H1 (cell line): ENCODE data around the gene METTL22. TPM values are rescaled to one million over a fixed set of nuclear protein-coding genes. Genes with fewer than 3 reads are reported as not detected.

Experiments used
- CTCF ChIA-PET: fragments of 300-600 bp; sonication (Branson Sonifier 250); formaldehyde crosslinking; loops from one replicate; lab custom pipeline; 2021; ENCODE audit not compliant: partially characterized antibody; lab: Charles Lee
- POLR2A ChIA-PET: fragments of 300-600 bp; sonication (Branson Sonifier 250); formaldehyde crosslinking; loops from one replicate; lab custom pipeline; 2021; ENCODE audit warnings: inconsistent platforms; ENCODE audit not compliant: partially characterized antibody; lab: Charles Lee
- DNase-seq, 2 experiments: peaks; one replicate each; pipeline versions ENCODE4 v3.0.0 to v3.0.0-alpha.2; 2010 to 2022; ENCODE audit warnings: low spot score in 2 of 2, low read depth in 1 of 2, mixed read lengths in 1 of 2
- FAIRE-seq: peaks from 2 replicates; lab custom pipeline; 2011; peaks lifted over from hg19 to GRCh38; lab: Jason Lieb, UNC
- H2AFZ ChIP-seq: 2 replicates; pipeline ENCODE4 v1.8.1; 2012; ENCODE audit warnings: low read length, inconsistent platforms
- H2AK5ac ChIP-seq: 2 replicates; pipeline ENCODE4 v1.6.1; 2013; ENCODE audit warnings: low read depth, low read length
- H2BK120ac ChIP-seq: replicated peaks from 2 replicates; pipeline ENCODE3; 2013; ENCODE audit warnings: low read depth, low read length, inconsistent platforms
- H2BK12ac ChIP-seq: 2 replicates; pipeline ENCODE4 v1.6.1; 2013; ENCODE audit warnings: low read depth, low read length
- H2BK15ac ChIP-seq: 2 replicates; pipeline ENCODE4 v1.6.1; 2013; ENCODE audit warnings: low read length
- H2BK20ac ChIP-seq: 2 replicates; pipeline ENCODE4 v1.6.1; 2013; ENCODE audit warnings: low read length
- H2BK5ac ChIP-seq: 2 replicates; pipeline ENCODE4 v1.6.1; 2013; ENCODE audit warnings: low read depth, low read length
- H3K14ac ChIP-seq: 2 replicates; pipeline ENCODE4 v1.6.1; 2013; ENCODE audit warnings: inconsistent platforms; ENCODE audit not compliant: insufficient read length
- H3K18ac ChIP-seq: 2 replicates; pipeline ENCODE4 v1.6.1; 2013; ENCODE audit warnings: low read length; ENCODE audit errors: extremely low read depth
- H3K23ac ChIP-seq: 2 replicates; pipeline ENCODE4 v1.6.1; 2013; ENCODE audit warnings: inconsistent platforms; ENCODE audit not compliant: insufficient read length
- H3K23me2 ChIP-seq: 2 replicates; pipeline ENCODE4 v1.6.1; 2013; ENCODE audit warnings: low read depth, low read length
- H3K27ac ChIP-seq: 2 replicates; pipeline ENCODE4 v1.6.1; 2011; ENCODE audit warnings: low read depth, low read length, inconsistent platforms
- H3K27me3 ChIP-seq, 4 experiments: replicated peaks in 1 of 4; 1 replicate in 1 of 4; 2 replicates in 3 of 4; pipeline versions ENCODE4 v1.6.1 to v1.8.1; 2011 to 2013; ENCODE audit warnings: low read length in 3 of 4, mild to moderate bottlenecking in 3 of 4, inconsistent platforms in 2 of 4, mixed read lengths in 2 of 4, moderate library complexity in 1 of 4; ENCODE audit not compliant: control insufficient read depth in 3 of 4, insufficient read depth in 3 of 4; ENCODE audit errors: extremely low read depth in 1 of 4
- H3K36me3 ChIP-seq, 4 experiments: 2 replicates each; pipeline versions ENCODE4 v1.6.1 to v1.8.1; 2011 to 2013; ENCODE audit warnings: mild to moderate bottlenecking in 4 of 4, low read length in 3 of 4, moderate library complexity in 2 of 4, control low read depth in 1 of 4, inconsistent platforms in 1 of 4; ENCODE audit not compliant: insufficient read depth in 4 of 4, control insufficient read depth in 2 of 4
- H3K4ac ChIP-seq: replicated peaks from 2 replicates; pipeline ENCODE3; 2013; ENCODE audit warnings: low read length, low read depth, mixed read lengths, inconsistent platforms; ENCODE audit not compliant: insufficient read length
- H3K4me1 ChIP-seq, 4 experiments: replicated peaks in 1 of 4; 1 replicate in 1 of 4; 2 replicates in 3 of 4; pipeline versions ENCODE4 v1.6.1 to v1.8.1; 2011 to 2013; ENCODE audit warnings: low read length in 3 of 4, inconsistent platforms in 2 of 4, mixed read lengths in 1 of 4; ENCODE audit not compliant: insufficient read depth in 4 of 4, control insufficient read depth in 3 of 4
- H3K4me2 ChIP-seq, 2 experiments: 2 replicates each; pipeline versions ENCODE4 v1.6.1 to v1.8.1; 2011 to 2013; ENCODE audit warnings: low read depth in 2 of 2, low read length in 2 of 2, control low read depth in 1 of 2, inconsistent platforms in 1 of 2, mild to moderate bottlenecking in 1 of 2; ENCODE audit not compliant: insufficient read depth in 1 of 2
- H3K4me3 ChIP-seq, 4 experiments: fragments of 200-600, 300-600 bp in 1 of 4; sonication (generic), shearing (Covaris generic), sonication (Bioruptor Twin) in 1 of 4; 2 replicates each; pipeline versions ENCODE4 v1.5.1 to v1.8.1; 2011 to 2016; ENCODE audit warnings: low read length in 4 of 4, low read depth in 3 of 4, control low read depth in 2 of 4, inconsistent platforms in 2 of 4, mild to moderate bottlenecking in 2 of 4, mixed read lengths in 1 of 4, moderate library complexity in 1 of 4; ENCODE audit not compliant: insufficient read depth in 2 of 4; ENCODE audit errors: extremely low read depth in 1 of 4
- H3K56ac ChIP-seq: replicated peaks from 2 replicates; pipeline ENCODE3; 2013; ENCODE audit warnings: low read depth, mild to moderate bottlenecking, mixed read lengths, low read length, inconsistent platforms; ENCODE audit not compliant: insufficient read length
- H3K79me1 ChIP-seq: 2 replicates; pipeline ENCODE4 v1.6.1; 2013; ENCODE audit warnings: low read depth, low read length, control low read depth
- H3K79me2 ChIP-seq, 2 experiments: 2 replicates each; pipeline versions ENCODE4 v1.6.1 to v1.8.1; 2012 to 2013; ENCODE audit warnings: low read length in 2 of 2, mild to moderate bottlenecking in 2 of 2, inconsistent platforms in 1 of 2; ENCODE audit not compliant: insufficient read depth in 2 of 2, control insufficient read depth in 1 of 2
- H3K9ac ChIP-seq, 4 experiments: replicated peaks in 1 of 4; 1 replicate in 1 of 4; 2 replicates in 3 of 4; pipeline versions ENCODE4 v1.6.1 to v1.8.1; 2011 to 2013; ENCODE audit warnings: low read depth in 3 of 4, low read length in 3 of 4, control low read depth in 2 of 4, mild to moderate bottlenecking in 2 of 4, moderate library complexity in 2 of 4, inconsistent platforms in 1 of 4; ENCODE audit errors: extremely low read depth in 1 of 4
- H3K9me3 ChIP-seq, 2 experiments: 2 replicates each; pipeline versions ENCODE4 v1.6.1 to v1.8.1; 2012 to 2013; ENCODE audit warnings: mild to moderate bottlenecking in 2 of 2, moderate library complexity in 2 of 2, control low read depth in 1 of 2, inconsistent platforms in 1 of 2, low read depth in 1 of 2, low read length in 1 of 2, mixed read lengths in 1 of 2; ENCODE audit not compliant: insufficient read depth in 2 of 2
- H4K20me1 ChIP-seq, 2 experiments: replicated peaks in 1 of 2; 2 replicates each; pipeline versions ENCODE3 to v1.8.1; 2011 to 2013; ENCODE audit warnings: inconsistent platforms in 2 of 2, low read length in 2 of 2, mild to moderate bottlenecking in 1 of 2; ENCODE audit not compliant: insufficient read depth in 2 of 2, control insufficient read depth in 1 of 2
- H4K5ac ChIP-seq: 2 replicates; pipeline ENCODE4 v1.6.1; 2013; ENCODE audit warnings: low read length, low read depth, mixed read lengths, inconsistent platforms; ENCODE audit not compliant: insufficient read length
- H4K8ac ChIP-seq: 2 replicates; pipeline ENCODE4 v1.8.0; 2013; ENCODE audit warnings: mild to moderate bottlenecking, moderate library complexity, low read length, inconsistent platforms; ENCODE audit not compliant: insufficient read depth; ENCODE audit errors: extremely low read depth
- H4K91ac ChIP-seq: replicated peaks from 2 replicates; pipeline ENCODE3; 2013; ENCODE audit warnings: low read length, mixed read lengths, inconsistent platforms; ENCODE audit not compliant: insufficient read length
- ATF2 ChIP-seq: IDR thresholded peaks from 2 replicates; pipeline ENCODE4 v1.6.1; 2012; ENCODE audit warnings: low read length, inconsistent platforms
- BRCA1 ChIP-seq: IDR thresholded peaks from 2 replicates; pipeline ENCODE4 v1.6.1; 2012; ENCODE audit warnings: low read depth, low read length, improper control_type of control experiment
- EP300 ChIP-seq, 2 experiments: IDR thresholded peaks; 1 replicate in 1 of 2; 2 replicates in 1 of 2; pipeline ENCODE4 v1.6.1; 2011 to 2012; ENCODE audit warnings: low read depth in 2 of 2, low read length in 2 of 2, mild to moderate bottlenecking in 2 of 2, borderline replicate concordance in 1 of 2, inconsistent platforms in 1 of 2, moderate library complexity in 1 of 2
- GTF2F1 ChIP-seq: IDR thresholded peaks from 2 replicates; pipeline ENCODE4 v1.6.1; 2012; ENCODE audit warnings: low read depth, low read length, improper control_type of control experiment, borderline replicate concordance
- HDAC6 ChIP-seq: IDR thresholded peaks from one replicate; pipeline ENCODE4 v1.7.1; 2012; ENCODE audit warnings: low read depth, mild to moderate bottlenecking, inconsistent platforms, low read length, moderate library complexity
- JUN ChIP-seq: IDR thresholded peaks from 2 replicates; pipeline ENCODE4 v1.6.1; 2011; ENCODE audit warnings: low read depth, mild to moderate bottlenecking, improper control_type of control experiment, low read length
- RXRA ChIP-seq: IDR thresholded peaks from 2 replicates; pipeline ENCODE4 v1.6.1; 2011; ENCODE audit warnings: low read depth, mild to moderate bottlenecking, low read length, moderate library complexity; ENCODE audit not compliant: insufficient read depth
- SIX5 ChIP-seq: IDR thresholded peaks from 2 replicates; pipeline ENCODE4 v1.6.1; 2011; ENCODE audit warnings: mild to moderate bottlenecking, low read depth, low read length
- SP4 ChIP-seq: IDR thresholded peaks from 2 replicates; pipeline ENCODE4 v1.6.1; 2012; ENCODE audit warnings: low read length, inconsistent platforms
- TCF12 ChIP-seq: IDR thresholded peaks from 2 replicates; pipeline ENCODE4 v1.6.1; 2011; ENCODE audit warnings: low read depth, mild to moderate bottlenecking, low read length
- TEAD4 ChIP-seq: IDR thresholded peaks from 2 replicates; pipeline ENCODE4 v1.6.1; 2012; ENCODE audit warnings: low read depth, low read length, inconsistent platforms, mixed read lengths
- WGBS, 2 experiments: shearing (Covaris generic) in 1 of 2; methylation state at CpG; one replicate each; pipeline versions ENCODE4 v1.1.6 to v1.1.7; 2013 to 2015; ENCODE audit warnings: low lambda C conversion rate in 2 of 2, mixed read lengths in 2 of 2, inconsistent platforms in 1 of 2, low coverage in 1 of 2, missing lambda C conversion rate in 1 of 2; ENCODE audit not compliant: insufficient replicate concordance in 2 of 2, insufficient coverage in 1 of 2, insufficient read length in 1 of 2; ENCODE audit errors: extremely low coverage in 1 of 2, missing lambda C conversion rate in 1 of 2; 5-methylcytosine and 5-hydroxymethylcytosine counted together
- polyA plus RNA-seq, 7 experiments: library from polyadenylated mRNA; depleted of rRNA in 3 of 7; stranded (reverse) in 5 of 7; unstranded in 2 of 7; fragments of >200 nt in 5 of 7; fragments of 200-250 nt in 2 of 7; gene quantifications; 1 replicate in 5 of 7; 2 replicates in 1 of 7; 4 replicates in 1 of 7; pipeline versions ENCODE4 v1.2.1 to v1.2.3, GENCODE V29; 2011 to 2013; ENCODE audit warnings: missing spikeins in 2 of 7, mixed read lengths in 2 of 7
- total RNA-seq: library from RNA; stranded (reverse); fragmentation: NEBNext Ultra II Directional; extraction: Animal tissue kit (Norgen Biotek cat#: 25700); gene quantifications from 2 replicates; pipeline ENCODE4 v1.2.1, GENCODE V29; 2021

The METTL22 gene
- total and polyA plus RNA-seq, 2 of the 8 experiments (the other 6 are each of a cell fraction or from before 2014, with no cell fraction given), result 56.7 to 85.2 TPM

- ChIA-PET POLR2A (no interaction called here), CTCF (interaction anchor here (12.6 kb wide), 1 partner anchor 51 kb away, joined by 416 read pairs; the partner anchor contains the start of gene METTL22)
- H4K5ac ChIP-seq, result no peak overlapping the region
- H3K18ac ChIP-seq, result no peak overlapping the region
- H2BK5ac ChIP-seq, result no peak overlapping the region
- no peak overlapping the region for H3K23ac ChIP-seq
- 88% methylated on average over 10 of the region's 10 CpGs; no CpG with 5 or more reads in 1 of the 2 experiments for WGBS, 2 experiments
- no peak overlapping the region for H3K4me3 ChIP-seq
- TF ChIP-seq SP4, result no peak
- no peak for TF ChIP-seq GTF2F1
- TF ChIP-seq HDAC6, result no peak
- no peak for TF ChIP-seq EP300 (IDR thresholded peaks at IDR 0.05; ENCODE audit: borderline replicate concordance in 1 of 2, low read depth in 2 of 2, low read length in 2 of 2)
- TF ChIP-seq TEAD4, result no peak
- TF ChIP-seq ATF2, result no peak
- no peak for TF ChIP-seq JUN
- TF ChIP-seq SIX5, result no peak
- no peak for TF ChIP-seq TCF12
- no peak for TF ChIP-seq BRCA1
- TF ChIP-seq RXRA, result no peak
- FAIRE-seq, result no peak
- H3K36me3 ChIP-seq, result no peaks in the 10 kb centered on the region; a peak in 1 of 8 replicates
- H3K27ac ChIP-seq, result no peak overlapping the region
- H2BK20ac ChIP-seq, result no peak overlapping the region
- no peaks in the 10 kb centered on the region for H3K23me2 ChIP-seq
- H2BK120ac ChIP-seq, result no peak overlapping the region
- no peak for DNase-seq
- H2BK15ac ChIP-seq, result no peak overlapping the region
- no peak overlapping the region for H2AFZ ChIP-seq
- H3K9ac ChIP-seq, result no peak overlapping the region
- no peaks in the 10 kb centered on the region for H3K9me3 ChIP-seq
- H3K14ac ChIP-seq, result no peak overlapping the region
- H3K56ac ChIP-seq, result no peak overlapping the region
- no peak overlapping the region for H2BK12ac ChIP-seq
- H2AK5ac ChIP-seq, result no peak overlapping the region
- H4K8ac ChIP-seq, result no peak overlapping the region
- H4K20me1 ChIP-seq, result no peaks in the 10 kb centered on the region
- no peaks in the 10 kb centered on the region for H3K27me3 ChIP-seq
- H3K4me1 ChIP-seq, result peaks cover 0 to 3% (median 0%) of the 10 kb centered on the region in 4 experiments; a peak in 2 of 7 replicates
- H3K79me1 ChIP-seq, result no peaks in the 10 kb centered on the region
- no peaks in the 10 kb centered on the region for H3K79me2 ChIP-seq
- no peak overlapping the region for H3K4me2 ChIP-seq
- H3K4ac ChIP-seq, result no peak overlapping the region
- no peak overlapping the region for H4K91ac ChIP-seq
Measured at GRCh38 chr16:8577678-8578304, 43.7 kb upstream of the METTL22 start.
